GM21825 (cell line): ENCODE measurements around the gene SCGN.
"Not testable (repeated sequence)": the region's sequence is repeated elsewhere in the genome, so short reads cannot be mapped to it uniquely, and the experiment has no call there.

Experiments used
- ATAC-seq: cut with Tn5 transposase; IDR thresholded peaks from one replicate; pipeline ENCODE4 v1.9.1; 2021; ENCODE audit warnings: mild to moderate bottlenecking, moderate library complexity; ENCODE audit not compliant: unreplicated experiment

Gene SCGN

GRCh38 chr6:25717866-25718740 lies 66.1 kb downstream of the SCGN start:
- no peak for ATAC-seq

- ATAC-seq, result no peak
These were observed 74.3 kb downstream of the SCGN start for GRCh38 chr6:25726122-25726911.

DNA sequence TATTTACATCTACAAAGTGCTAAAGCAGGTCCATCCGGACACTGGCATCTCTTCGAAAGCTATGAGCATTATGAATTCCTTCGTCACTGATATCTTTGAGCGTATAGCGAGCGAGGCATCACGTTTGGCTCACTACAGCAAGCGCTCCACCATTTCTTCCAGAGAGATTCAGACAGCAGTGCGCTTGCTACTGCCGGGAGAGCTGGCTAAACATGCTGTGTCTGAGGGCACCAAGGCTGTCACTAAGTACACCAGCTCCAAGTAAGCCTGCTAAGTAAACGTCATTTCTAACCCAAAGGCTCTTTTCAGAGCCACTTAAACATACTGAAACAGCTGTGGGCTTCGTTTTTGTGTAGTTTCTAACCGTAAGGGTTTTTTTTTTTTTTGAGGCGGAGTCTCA lies 75.0 kb downstream of the SCGN start:
- no peak for ATAC-seq

DNA sequence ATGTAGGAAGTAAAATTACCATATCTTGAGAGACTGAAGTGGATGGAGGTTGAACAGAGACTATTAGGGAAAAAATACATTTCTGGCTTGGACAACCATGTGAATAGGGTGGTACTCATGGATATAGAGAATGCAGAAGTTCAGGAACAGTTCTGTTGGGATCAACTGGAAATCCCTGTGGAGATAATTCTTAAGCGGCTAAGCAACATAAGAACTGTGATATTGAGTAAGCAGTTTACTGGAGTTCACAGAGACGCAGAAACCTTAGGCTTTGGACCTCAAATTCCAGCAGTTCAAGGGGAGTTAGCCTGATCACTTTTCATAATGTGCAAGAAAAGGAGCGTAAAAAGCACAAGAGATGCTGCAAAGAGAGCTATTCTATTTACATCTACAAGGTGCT lies 78.9 kb downstream of the SCGN start:
- ATAC-seq, result no peak

DNA sequence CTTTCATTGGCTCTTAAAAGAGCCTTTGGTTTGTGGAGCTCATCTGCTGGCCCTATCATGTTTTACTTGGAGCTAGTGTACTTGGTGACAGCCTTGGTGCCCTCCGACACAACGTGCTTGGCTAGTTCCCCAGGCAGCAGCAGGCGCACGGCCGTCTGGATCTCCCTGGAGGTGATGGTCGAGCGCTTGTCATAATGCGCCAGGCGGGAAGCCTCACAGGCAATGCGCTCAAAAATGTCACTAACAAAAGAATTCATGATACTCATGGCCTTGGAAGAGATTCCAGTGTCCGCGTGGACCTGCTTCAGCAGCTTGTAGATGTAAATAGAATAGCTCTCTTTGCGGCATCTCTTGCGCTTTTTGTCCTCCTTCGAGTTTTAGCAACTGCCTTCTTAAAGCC lies 79.7 kb downstream of the SCGN start:
- no peak for ATAC-seq

DNA sequence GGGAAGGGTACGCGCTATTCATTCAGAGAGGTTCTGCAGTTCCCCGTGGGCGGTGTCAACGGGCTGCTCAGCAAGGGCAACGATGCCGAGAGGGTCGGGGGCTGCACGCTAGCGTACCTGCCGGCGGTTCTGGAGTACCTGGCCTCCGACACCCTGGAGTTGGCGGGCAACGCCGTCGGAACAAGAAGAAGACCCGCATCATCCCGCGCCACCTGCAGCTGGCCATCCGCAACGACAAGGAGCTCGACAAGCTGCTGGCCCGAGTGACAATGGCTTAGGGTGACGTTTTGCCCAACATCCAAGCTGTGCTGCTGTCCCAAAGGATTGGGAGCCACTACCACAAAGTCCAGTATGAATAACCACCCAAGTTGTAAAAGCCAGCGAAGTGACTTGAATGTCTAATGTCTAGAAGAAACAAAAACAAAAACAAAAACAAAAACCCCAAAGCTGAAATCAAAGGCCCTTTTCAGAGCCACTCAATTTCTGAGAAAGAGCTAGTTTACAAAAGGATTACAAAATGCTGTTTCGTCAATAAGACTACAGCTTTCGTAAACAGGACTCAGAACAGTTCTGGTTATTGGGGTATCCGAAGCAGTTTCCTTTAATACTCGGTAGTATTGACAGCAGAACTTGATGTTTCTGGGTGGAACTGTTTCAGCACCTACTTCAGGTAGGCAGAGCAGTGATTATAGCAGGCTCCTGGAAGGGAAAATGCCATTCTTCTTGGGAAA lies 80.6 kb downstream of the SCGN start:
- ATAC-seq, result no peak

DNA sequence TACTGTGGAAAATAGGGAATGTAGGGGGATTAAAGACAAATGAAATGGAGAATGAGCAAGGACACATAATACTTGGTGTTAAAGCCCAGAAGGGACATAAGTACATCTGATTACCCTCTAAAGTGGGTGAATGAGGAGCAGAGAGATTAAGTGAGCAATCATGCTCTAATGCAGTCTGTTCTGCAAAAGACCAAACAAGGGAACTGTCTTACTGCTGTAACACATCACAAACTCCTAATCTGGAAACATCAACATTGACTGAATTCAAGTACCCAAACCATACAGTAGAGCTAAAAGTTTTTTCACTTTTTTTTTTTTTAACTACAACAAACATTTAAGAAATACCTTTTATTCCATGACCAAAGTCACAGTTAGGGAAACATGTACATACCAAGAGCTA lies 83.2 kb downstream of the SCGN start:
- no peak for ATAC-seq

DNA sequence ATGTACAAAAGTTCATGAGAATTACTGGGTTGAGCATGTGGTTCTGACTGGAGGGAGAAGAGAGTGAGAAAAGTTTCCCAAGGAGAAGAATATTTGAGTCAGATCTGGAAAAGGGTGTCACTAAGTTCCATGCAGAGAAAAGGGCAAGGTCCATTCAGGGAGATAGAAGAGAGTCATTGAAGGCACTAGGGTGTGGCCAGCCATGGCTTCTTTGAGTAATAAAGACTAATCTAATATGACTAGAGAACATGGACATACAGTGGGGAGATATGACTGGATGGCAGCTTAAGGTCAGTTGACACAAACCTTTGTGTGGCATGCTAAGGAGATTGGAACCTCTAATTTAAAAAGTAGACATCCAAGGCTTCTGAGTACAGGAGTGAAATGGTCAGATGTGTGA lies 91.9 kb downstream of the SCGN start:
- ATAC-seq, result no peak

- ATAC-seq, result no peak
These were observed 93.8 kb downstream of the SCGN start for GRCh38 chr6:25745836-25746235.

DNA sequence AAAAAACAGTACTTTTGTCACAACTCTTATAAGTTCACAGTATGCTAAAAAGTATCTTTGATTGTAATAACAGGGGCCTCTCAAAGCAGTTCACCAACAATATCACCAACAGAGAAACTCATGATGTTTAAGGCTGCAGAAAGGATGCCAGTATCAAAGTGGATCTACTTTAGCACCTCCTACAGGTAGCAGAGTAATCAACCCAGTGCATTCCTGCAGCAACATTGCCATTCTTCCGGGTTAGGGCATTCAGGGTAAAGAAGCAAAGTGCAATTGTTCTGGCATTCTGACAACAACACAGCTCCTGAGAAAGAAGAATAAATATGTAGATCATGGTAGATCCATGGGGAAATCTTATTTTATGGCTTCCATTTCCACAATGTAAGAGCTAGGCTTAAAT lies 95.0 kb downstream of the SCGN start:
- ATAC-seq, result no peak

DNA sequence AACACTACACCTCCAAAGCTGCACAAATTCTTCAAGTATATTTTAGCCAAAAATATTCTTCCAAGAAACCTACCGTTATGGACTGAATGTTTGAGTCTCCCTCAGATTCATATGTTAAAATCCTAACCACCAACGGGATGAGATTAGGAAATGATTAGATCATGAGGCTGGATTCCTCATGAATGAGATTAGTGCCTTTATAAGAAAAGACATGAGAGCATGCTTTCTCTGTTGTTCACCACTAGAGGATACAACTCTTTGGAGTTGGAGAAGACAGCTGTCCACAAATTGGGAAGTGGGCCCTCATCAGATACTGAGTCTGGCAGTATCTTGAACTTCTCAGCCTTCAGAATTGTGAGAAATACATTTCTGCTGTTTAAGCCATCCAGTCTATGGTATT lies 95.5 kb downstream of the SCGN start:
- ATAC-seq, result no peak

- ATAC-seq, result no peak
These were observed 96.0 kb downstream of the SCGN start for GRCh38 chr6:25748049-25748448.

DNA sequence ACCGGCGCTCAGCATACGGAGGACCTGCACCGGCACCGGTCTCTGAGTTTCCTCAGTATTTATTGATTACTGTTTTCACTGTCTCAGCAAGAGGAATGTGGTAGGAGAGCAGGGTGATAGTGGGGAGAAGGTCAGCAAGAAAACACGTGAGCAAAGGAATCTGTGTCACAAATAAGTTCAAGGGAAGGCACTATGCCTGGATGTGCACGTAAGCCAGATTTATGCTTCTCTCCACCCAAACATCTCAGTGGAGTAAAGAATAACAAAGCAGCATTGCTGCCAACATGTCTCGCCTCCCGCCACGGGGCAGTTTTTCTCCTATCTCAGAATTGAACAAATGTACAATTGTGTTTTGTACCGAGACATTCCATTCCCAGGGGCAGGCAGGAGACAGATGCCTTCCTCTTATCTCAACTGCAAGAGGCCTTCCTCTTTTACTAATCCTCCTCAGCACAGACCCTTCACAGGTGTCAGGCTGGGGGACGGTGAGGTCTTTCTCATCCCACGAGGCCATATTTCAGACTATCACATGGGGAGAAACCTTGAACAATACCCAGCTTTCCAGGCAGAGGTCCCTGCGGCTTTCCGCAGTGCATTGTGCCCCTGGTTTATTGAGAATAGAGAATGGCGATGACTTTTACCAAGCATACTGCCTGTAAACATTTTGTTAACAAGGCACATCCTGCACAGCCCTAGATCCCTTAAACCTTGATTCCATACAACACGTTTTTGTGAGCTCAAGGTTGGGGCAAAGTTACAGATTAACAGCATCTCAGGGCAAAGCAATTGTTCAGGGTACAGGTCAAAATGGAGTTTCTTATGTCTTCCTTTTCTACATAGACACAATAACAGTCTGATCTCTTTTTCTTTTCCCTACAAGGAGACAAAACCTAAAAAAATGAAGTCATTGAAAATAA lies 96.8 kb downstream of the SCGN start:
- ATAC-seq, result not testable (repeated sequence)

DNA sequence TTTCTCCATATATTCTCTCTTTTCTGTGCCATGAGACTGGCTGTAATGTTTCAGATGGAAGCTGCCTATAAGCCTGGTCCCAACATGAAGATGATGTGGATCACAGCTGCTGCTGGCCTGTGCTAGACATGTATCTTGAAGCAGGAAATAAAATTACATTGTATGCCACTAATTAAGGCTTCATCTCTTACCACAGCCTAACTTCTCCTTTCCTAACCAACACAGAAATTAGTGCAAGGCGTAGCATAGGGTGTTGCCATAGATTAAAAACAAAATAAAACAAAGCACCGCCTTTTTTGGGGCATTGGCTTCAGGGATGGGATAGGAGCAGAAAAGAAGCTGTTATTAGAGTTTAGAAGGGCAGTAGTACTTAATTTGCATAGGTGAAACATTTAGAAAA lies 97.8 kb downstream of the SCGN start:
- ATAC-seq, result no peak

- no peak for ATAC-seq
These were observed 98.9 kb downstream of the SCGN start for GRCh38 chr6:25750906-25751305.
